Left renal cortex interstitium (tissue), 4 donors: Measurements from ENCODE around the gene DNAJB14. TPM values are rescaled to one million over a fixed set of nuclear protein-coding genes. Genes with fewer than 3 reads are reported as not detected.

Experiments
- DNase-seq, 4 donors: peaks; one replicate each; pipeline ENCODE4 v3.0.0-alpha.2; 2013; ENCODE audit warnings: low read depth in 4 of 4, low spot score in 2 of 4, missing footprints in 1 of 4
- polyA plus RNA-seq, 4 donors: library from polyadenylated mRNA; unstranded; fragments of 120-200 nt; gene quantifications; one replicate each; pipeline ENCODE4 v1.2.1, GENCODE V29; 2013; ENCODE audit not compliant: insufficient read length in 4 of 4

The DNAJB14 gene
- polyA plus RNA-seq, 4 donors: 31.7 to 42.4 (median 36.6) TPM

GRCh38 chr4:99945718-99946355 is 581 bp downstream of the DNAJB14 start:
- peak; percentile 20 to 55 (median 36) for DNase-seq

DNA sequence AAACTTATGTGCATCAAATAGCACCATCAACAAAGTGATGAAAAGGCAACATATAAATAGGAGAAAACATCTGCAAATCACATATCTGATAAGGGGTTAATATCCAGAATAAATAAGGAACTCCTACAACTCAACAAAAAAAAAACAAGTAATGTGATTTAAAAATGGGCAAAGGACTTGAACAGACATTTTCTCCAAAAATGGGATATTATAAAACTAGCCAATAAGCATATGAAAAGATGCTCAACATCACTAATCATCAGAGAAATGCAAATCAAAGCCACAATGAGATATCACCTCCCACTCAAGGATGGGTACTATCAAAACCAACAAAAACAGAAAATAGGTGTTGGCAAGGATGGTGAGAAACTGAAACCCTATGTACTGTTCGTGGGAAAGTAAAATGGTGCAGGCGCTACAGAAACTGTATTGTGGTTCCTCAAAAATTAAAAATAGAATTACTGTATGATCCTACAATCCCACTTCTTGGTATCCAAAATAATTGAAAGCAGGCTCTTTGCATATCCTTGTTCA is 2.4 kb downstream of the DNAJB14 start:
- DNase-seq: no peak

- no peak for DNase-seq
Observed at GRCh38 chr4:99938243-99938753, 8.1 kb downstream of the DNAJB14 start.

- no peak for DNase-seq
Observed at GRCh38 chr4:99934891-99935290, 11.5 kb downstream of the DNAJB14 start.

DNA sequence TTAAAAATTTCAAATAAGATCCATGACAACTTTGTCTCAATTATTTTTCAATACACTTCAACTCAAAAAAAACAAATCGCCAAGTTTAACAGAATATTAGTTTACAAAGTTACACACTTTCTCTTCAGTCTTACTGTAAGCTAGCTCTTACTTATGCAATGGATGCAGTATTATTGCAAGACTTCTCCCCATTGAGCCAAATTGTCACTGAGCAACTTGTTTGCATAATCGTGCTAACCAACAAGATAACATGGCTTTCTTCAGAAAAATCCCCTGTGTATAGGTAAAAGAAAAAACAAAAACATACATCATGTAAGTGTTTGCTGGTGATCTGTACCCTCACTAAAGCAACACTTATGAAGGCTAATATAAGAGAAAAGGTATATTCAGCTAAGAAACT is 18.9 kb downstream of the DNAJB14 start:
- no peak for DNase-seq

DNA sequence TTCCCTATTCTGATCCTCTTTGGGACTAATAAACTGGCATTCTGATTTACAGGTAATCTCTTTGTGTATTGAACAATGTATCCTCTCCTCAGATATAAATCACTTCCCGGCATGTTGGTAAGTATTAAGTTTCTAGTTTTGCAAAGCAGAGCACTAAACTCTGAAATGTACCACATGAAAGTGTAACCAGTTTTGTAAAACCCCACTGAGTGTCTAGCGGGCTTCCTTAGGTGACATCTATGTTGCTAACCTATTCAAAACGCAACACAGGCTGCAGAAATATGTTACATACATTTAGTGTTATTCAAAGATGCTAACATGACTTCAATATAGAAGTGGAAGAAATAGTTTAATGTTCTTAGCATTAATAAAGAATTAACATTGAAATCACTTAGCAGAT is 25.2 kb downstream of the DNAJB14 start:
- DNase-seq: no peak

GRCh38 chr4:99918656-99919055 is 27.8 kb downstream of the DNAJB14 start:
- no peak for DNase-seq

- no peak for DNase-seq
Observed at GRCh38 chr4:99917575-99917974, 28.8 kb downstream of the DNAJB14 start.

GRCh38 chr4:99915449-99915848 is 31.0 kb downstream of the DNAJB14 start:
- no peak for DNase-seq

GRCh38 chr4:99894998-99895397 is 51.4 kb downstream of the DNAJB14 start:
- DNase-seq: peak in 1 of 4 donors; percentile 1

DNA sequence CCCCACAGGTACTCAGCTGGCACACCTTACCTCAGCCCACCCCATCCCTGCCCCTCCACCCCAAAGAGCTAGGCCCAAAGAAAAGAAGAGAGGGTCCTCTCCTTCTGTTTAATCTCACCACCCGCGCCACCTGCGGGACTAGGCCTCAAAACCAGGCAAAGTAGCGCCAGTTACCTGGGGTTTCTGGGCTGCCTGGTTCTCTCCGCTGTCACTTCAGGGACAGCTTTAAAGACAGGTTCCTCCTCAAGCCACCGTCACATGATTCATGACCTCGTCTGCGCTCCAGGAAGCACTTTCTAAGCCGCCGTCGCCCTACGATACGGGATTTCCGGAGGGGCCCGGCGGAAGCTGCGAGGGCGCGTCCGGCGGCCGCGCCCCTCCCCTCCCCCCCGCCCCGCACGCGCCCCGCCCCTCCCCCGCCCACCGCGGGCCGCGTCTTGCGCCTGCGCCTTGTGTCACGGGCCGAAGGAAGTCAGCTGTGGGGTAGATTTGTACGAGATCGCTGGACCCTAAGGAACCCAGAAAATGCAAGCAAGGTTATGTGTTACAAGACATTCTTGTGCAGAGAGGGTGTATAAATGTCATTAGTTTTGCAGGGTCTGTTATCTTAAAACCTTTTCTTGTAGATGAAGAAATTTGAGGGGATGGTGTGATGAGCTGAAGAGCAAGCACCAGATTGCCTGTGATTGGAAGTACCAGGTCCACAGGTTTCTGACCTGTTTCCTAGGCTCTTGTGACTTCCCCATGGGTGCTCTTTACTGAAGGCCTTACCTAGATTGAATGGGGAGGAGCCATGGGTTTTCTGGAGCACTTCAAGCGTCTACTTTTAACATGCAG is 52.0 kb downstream of the DNAJB14 start, which contains the start of gene LAMTOR3:
Gene LAMTOR3 (minus strand): TSS at position 267 of the 837 bp plus-strand sequence. CDS start 464 bp downstream, outside the sequence.
- peak; percentile 68 to 87 (median 78) for DNase-seq

- DNase-seq: no peak
Observed at GRCh38 chr4:99893839-99894160, 52.6 kb downstream of the DNAJB14 start.

DNA sequence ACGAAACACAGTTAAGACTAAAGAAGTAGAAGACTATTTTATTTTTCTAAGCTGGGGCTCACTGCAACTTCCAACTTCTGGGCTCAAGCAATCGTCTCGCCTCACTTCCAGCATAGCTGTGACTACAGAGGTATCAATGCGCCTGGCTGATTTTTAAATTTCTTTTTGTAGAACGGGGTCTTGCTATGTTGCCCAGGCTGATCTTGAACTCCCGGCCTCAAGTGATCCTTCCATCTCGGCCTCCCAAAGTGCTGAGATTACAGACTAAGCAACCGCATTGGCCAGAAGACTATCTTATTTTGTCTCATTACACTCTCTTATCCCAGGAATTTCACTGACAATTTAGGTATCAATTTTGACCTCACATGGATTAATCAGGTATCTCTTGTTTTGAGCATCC is 53.4 kb downstream of the DNAJB14 start:
- DNase-seq: no peak

GRCh38 chr4:99891351-99891750 is 55.1 kb downstream of the DNAJB14 start:
- no peak for DNase-seq

- no peak for DNase-seq
Observed at GRCh38 chr4:99887837-99888236, 58.6 kb downstream of the DNAJB14 start.

- DNase-seq: no peak
Observed at GRCh38 chr4:99886146-99886545, 60.3 kb downstream of the DNAJB14 start.

DNA sequence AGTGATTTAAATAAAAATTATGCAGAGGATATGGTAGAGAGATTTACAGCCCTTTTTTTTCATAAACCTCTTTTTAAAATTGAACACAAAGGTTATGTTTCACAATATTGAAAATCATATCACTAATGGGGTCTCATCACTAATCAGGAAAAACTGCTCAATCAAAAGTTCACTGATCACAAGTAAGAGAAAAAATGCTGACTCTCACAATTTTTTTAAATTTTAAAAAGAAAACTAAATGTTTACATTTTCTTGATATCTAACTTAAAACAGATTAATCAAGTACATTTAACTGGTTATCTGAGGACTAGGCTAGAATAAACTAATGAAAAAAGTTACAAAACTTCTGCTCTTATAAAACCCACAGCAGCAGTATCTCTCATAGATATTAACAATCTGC is 60.7 kb downstream of the DNAJB14 start:
- no peak for DNase-seq

DNA sequence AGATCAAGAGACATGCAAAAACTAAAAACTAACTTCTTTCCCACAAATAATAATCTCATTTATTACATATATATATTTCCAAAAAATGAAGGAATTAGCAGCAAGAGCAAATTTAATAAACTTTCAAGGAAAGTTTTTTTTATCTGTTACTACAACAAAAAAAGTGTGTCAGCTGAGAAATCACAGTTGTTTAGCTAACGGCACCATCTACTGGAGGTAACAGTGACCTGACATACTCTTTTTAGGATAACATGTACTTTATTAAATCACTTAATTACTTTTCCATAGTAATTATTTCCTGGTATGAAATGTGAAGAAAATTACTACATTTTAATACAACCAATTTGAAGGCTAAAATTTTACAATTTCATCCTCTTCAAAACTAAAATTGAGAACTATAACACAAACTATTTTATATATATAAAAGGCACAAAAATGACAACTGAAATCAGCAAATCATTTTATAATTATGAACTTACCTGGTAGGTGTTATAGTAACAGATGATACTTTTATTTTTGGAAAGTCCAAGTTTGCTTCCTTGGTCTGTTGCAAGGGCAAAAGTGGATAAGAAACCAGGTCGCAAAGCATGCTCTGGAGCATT is 61.3 kb downstream of the DNAJB14 start:
- peak in 1 of 4 donors; percentile 10 for DNase-seq

GRCh38 chr4:99879458-99879857 is 67.0 kb downstream of the DNAJB14 start:
- DNase-seq: no peak

- no peak for DNase-seq
Observed at GRCh38 chr4:99878604-99879003, 67.8 kb downstream of the DNAJB14 start.

- DNase-seq: no peak
Observed at GRCh38 chr4:99876946-99877345, 69.5 kb downstream of the DNAJB14 start.
